NCI-H1694 treated with DMSO at 0.1 percent for 48 hours (cell line): ENCODE data around the gene PTTG2.

Source experiments
- DNase-seq: peaks from one replicate; lab custom pipeline; 2025; lab: John Stamatoyannopoulos, UW

PTTG2 gene

GRCh38 chr4:37988670-37989069, 28.5 kb downstream of the PTTG2 start:
- DNase-seq, result no peak

DNA sequence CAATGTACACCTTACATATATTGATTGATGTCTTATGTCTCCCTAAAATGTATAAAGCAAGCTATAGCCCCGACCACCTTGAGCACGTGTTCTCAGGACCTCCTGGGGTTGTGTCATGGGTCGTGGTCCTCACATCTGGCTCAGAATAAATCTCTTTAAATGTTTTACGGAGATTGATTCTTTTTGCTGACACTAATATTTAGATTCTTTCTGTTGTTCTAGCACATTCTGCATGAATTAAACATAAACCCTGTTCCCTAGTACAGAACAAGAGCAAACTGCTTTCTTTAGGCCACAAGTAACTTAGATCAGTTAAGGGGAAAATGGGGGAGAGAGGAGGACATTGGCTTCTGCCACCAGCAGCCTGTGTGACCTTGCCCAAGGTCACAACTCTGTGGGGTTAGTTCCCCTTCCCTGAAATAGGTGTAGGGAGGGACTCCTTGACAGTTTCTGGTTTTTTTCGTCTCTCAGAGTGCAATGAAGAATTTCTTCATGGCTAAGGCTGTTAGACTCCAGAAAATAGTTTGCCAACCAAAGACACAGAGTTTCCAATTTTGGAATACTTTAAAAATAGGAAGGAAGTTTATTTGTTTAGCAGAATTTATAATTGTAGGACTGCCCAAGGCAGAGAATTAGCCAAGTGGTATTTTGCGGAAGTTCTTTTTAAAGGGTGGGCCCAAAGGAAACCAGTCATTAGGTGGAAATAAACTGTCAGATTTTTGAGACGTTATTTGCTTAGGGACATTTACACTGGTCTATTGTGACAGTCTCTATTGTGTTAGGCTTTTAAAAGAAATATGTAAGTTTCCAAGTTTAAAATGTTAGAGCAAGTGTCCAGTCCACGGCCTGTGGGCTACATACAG, 29.4 kb downstream of the PTTG2 start:
- no peak for DNase-seq

DNA sequence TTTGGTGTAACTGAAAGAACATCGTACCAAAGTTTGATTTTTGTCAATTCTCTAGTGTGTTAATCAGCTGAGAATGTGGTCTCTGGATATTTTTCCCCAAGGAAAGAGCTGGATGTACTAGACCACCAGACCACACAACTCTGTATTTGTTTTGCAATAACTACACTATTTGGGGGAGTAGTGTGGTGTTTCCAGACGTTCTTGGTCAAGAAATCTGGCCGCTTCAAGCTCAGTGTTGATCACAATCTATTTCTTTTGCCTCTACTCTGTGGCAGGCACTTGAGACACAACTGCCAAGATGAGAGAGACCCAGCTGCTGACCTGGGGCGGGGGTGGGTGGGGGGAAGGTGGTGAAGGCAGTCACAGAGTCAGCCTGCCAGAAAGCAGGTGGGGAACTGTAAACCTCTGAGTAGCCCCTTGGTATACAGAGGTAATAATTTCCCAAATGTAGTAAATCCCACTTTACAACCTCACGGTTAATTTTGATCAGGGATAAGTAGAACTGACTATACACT, 30.6 kb downstream of the PTTG2 start:
- DNase-seq, result no peak

DNA sequence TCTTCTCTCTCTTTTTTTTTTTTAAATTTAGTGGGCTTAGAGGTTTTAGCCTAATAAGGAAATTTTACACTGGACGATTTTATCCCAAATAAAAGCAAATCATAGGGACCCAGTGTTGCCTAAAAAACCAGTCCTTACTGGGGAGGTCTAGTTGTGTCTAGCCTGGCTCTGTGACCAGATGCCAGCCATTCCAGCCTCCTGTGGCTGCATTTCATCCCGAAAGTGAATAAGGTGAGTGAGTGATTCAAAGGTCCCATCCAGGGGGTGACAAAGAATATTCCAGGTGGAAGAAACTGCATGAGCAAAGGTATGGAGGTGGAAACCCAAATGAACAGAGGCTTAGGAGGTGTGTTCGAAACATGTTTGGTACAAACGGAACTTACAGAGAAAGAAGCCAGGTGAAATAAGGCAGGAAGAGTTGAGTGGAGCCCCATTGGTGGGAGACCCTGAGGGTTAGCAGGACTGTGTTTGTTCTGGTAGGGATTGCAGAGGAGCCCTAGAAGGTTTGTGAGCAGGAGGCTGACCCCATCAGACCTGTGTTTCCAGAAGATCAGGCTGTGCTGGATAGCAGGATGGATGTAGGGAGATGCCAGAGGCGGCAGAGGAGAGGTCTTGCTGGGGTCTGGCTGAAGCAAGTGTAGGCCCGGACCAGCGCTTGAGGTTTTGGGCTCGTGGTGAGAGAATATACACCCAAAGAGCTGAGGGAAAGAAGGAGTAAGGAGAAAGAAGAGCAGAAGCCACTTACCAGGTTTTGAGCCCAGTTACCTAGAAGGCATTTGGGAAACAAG, 31.6 kb downstream of the PTTG2 start:
- no peak for DNase-seq

GRCh38 chr4:37993806-37994205, 33.6 kb downstream of the PTTG2 start:
- no peak for DNase-seq

GRCh38 chr4:37994569-37994968, 34.4 kb downstream of the PTTG2 start:
- DNase-seq, result no peak

- no peak for DNase-seq
Measured at GRCh38 chr4:37995299-37995821, 35.2 kb downstream of the PTTG2 start.

- no peak for DNase-seq
Measured at GRCh38 chr4:37995981-37996775, 36.0 kb downstream of the PTTG2 start.

GRCh38 chr4:37998226-37998625, 38.0 kb downstream of the PTTG2 start:
- DNase-seq, result no peak

GRCh38 chr4:37999000-37999716, 39.0 kb downstream of the PTTG2 start:
- no peak for DNase-seq

DNA sequence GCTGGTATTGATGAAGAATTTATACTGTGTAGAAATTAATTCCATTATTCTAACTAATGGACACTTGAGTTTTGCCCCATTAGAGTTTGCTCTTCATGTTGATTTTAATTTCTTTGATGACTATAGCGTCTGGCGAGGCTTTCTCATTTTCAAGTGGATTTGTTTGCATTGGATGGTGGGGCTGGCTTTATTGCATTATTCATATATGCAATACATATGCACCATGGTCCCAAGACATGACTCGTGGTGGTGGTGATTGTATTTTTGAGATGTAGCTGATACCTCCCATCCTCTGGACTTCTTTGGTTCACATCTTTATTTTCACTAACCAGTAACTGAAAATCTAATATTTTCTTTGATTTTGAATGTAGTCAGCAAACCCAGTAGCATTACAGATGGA, 39.8 kb downstream of the PTTG2 start:
- DNase-seq, result no peak

- DNase-seq, result no peak
Measured at GRCh38 chr4:38001927-38002326, 41.7 kb downstream of the PTTG2 start.

GRCh38 chr4:38002451-38003071, 42.4 kb downstream of the PTTG2 start:
- no peak for DNase-seq

DNA sequence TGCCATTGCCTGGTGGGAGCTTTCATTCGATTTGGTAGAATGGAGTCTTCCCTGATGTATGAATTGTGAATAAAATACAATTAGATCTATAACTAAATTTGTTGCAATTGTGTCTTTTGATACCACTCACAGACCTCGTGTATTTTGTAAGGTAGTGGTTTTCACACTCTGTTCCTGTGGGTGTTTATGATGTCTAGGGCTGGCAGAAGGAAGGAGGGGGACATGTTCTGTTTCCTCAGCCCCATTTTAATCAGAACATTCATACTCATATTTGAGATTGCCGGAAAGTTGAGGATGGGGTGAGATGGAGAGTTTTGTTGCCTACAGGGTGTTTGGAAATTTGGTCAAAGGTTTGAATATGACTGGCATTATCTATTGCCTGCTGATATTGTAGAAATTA, 42.9 kb downstream of the PTTG2 start:
- DNase-seq, result no peak

DNA sequence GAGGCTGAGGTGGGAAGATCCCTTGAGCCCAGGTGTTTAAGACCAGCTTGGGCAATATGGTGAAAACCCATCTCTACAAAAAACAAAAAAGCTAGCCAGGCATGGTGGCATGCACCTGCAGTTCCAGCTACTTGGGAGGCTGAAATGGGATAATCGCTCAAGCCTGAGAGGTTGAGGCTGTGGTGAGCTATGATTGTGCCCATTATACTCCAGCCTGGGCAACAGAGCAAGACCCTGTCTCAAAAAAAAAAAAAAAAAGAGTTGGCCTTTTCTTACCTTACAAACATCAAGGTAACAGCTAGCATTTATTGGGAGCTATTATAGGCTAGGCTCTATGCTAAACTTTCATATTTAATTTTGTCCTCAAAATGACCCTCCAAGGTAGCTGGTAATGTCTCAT, 43.4 kb downstream of the PTTG2 start:
- no peak for DNase-seq

DNA sequence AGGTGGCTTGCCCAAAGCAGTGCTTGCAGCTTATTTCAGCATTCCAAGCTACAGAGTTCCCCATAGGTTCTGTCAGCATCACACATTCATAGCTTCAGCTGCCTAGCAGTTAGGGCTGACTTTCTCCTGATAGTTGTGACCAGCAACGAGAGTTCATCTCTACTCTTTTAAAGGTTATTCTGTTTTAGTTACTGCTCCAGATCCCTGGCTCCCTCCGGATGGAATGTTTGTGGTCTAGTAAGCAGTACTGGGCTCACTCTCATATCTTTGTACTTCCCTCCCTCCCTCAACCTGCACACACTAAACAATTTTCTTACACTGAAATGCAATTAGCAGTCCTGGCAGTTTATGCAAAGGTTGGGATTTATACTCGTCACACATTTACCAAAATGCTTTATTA, 43.9 kb downstream of the PTTG2 start:
- no peak for DNase-seq

DNA sequence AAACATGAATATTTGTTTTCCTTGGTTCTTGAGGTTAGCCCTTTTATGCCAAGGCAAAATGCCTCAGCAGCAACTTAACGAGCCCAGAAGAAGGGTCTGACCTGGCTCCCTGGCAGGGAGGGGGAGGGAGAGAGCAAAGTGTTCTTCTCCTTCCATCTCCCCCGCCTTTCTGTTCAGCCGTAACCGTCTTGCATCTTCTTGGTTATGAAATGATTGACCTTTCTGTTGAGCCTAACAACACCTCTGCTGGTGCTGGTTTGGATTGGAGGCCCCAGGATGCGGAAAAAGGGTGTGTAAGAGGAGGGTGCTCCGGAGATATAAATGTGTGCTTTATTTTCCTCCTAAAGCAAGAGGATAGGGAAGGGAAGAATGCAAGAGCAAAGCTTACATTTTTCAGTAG, 44.7 kb downstream of the PTTG2 start:
- no peak for DNase-seq

- no peak for DNase-seq
Measured at GRCh38 chr4:38005637-38006036, 45.4 kb downstream of the PTTG2 start.

- DNase-seq, result no peak
Measured at GRCh38 chr4:38007645-38008044, 47.4 kb downstream of the PTTG2 start.

- DNase-seq, result no peak
Measured at GRCh38 chr4:38008571-38009021, 48.4 kb downstream of the PTTG2 start.

DNA sequence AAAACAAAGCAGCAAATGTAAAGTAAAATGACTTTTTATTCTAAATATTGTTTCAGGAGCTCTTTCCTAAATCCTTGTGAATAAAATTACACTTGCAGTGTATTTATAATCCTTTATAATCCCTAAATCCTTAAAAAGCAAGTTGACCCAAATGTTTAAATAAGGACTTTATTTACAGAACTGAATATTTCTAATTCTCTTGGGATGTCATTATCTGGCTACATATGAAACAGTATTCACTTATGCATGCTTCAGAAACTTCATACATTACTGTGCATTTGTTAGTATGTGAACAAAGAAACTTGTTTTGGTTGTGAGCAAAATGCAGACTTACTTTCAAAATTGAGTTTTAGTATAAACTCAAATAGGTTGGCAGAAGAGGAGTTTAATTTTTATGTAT, 49.2 kb downstream of the PTTG2 start:
- DNase-seq, result no peak
